ENCODE measurements around the gene CXCL9.

CXCL9 gene

DNA sequence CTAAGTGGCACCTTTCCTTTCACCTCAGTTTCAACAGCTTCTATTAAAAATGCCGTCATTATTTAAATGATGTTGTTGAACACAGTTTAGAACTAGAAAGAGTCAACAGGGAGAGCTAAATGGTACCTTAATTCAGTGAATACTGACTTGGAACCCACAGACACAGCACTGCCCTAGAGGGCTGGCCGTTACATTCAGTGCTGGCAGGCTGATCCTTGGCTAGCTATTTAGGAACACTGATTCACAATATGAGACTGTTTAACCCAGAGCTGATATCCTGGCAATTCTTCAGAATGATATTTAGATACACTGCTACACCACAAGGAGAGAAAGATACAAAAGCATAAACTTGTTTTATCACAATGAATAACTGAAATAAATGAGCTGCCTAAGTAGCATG is 53.8 kb downstream of the CXCL9 start:
- DNase-seq, result no peak

All from activated CD4-positive, alpha-beta T cell treated with anti-CD3 and anti-CD28 coated beads, Interleukin-2, amount 50 U/mL, for 16 hours (primary cell).